Keratinocyte (primary cell): ENCODE results near the gene PCDHA9.

Experiments
- EZH2 ChIP-seq: IDR thresholded peaks from one replicate; pipeline ENCODE4 v1.6.1; 2012; ENCODE audit warnings: inconsistent platforms, mild to moderate bottlenecking, low read length, moderate library complexity
- TF ChIP-seq, protein P1 (sequence below), 3 experiments: IDR thresholded peaks in 1 of 3; conservative IDR thresholded peaks in 1 of 3; optimal IDR thresholded peaks in 1 of 3; 2 replicates in 2 of 3; 3 replicates in 1 of 3; pipeline versions ENCODE3 to v1.5.1; 2011; ENCODE audit warnings: low read length in 3 of 3, mild to moderate bottlenecking in 3 of 3, moderate library complexity in 2 of 3, control low read depth in 1 of 3, inconsistent platforms in 1 of 3; ENCODE audit not compliant: insufficient read depth in 2 of 3; ENCODE audit errors: extremely low read depth in 1 of 3

DNA sequence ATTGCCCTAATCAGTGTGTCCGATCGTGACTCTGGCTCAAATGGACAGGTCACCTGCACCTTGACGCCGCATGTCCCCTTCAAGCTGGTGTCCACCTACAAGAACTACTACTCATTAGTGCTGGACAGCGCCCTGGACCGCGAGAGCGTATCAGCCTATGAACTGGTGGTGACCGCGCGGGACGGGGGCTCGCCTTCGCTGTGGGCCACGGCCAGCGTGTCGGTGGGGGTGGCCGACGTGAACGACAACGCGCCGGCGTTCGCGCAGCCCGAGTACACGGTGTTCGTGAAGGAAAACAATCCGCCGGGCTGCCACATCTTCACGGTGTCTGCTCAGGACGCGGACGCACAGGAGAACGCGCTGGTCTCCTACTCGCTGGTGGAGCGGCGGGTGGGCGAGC, 35.2 kb downstream of the PCDHA9 start:
- TF ChIP-seq EZH2, result no peak
- TF ChIP-seq, protein P1, sequence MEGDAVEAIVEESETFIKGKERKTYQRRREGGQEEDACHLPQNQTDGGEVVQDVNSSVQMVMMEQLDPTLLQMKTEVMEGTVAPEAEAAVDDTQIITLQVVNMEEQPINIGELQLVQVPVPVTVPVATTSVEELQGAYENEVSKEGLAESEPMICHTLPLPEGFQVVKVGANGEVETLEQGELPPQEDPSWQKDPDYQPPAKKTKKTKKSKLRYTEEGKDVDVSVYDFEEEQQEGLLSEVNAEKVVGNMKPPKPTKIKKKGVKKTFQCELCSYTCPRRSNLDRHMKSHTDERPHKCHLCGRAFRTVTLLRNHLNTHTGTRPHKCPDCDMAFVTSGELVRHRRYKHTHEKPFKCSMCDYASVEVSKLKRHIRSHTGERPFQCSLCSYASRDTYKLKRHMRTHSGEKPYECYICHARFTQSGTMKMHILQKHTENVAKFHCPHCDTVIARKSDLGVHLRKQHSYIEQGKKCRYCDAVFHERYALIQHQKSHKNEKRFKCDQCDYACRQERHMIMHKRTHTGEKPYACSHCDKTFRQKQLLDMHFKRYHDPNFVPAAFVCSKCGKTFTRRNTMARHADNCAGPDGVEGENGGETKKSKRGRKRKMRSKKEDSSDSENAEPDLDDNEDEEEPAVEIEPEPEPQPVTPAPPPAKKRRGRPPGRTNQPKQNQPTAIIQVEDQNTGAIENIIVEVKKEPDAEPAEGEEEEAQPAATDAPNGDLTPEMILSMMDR (optimal IDR thresholded peaks at IDR 0.05 in 1 of 3, IDR thresholded peaks at IDR 0.05 in 1 of 3, conservative IDR thresholded peaks at IDR 0.05 in 1 of 3; ENCODE audit: extremely low read depth in 1 of 3, insufficient read depth in 2 of 3, low read length in 3 of 3), result no peak
